NCI-H748 treated with DMSO at 0.1 percent for 48 hours (cell line): ENCODE results near the gene CENPF.
"Not testable (repeated sequence)": the region's sequence is repeated elsewhere in the genome, so short reads cannot be mapped to it uniquely, and the experiment has no call there.

ENCODE experiments used
- DNase-seq: peaks from one replicate; lab custom pipeline; 2025; lab: John Stamatoyannopoulos, UW

Gene CENPF

GRCh38 chr1:214602764-214603657 lies at the start of gene CENPF:
CENPF (plus strand) TSS chr1:214603195; CDS start chr1:214613755, 10,560 bp downstream.
- DNase-seq = peak; percentile 89

- no peak for DNase-seq
Measured at GRCh38 chr1:214557952-214558735, 44.9 kb upstream of the CENPF start.

DNA sequence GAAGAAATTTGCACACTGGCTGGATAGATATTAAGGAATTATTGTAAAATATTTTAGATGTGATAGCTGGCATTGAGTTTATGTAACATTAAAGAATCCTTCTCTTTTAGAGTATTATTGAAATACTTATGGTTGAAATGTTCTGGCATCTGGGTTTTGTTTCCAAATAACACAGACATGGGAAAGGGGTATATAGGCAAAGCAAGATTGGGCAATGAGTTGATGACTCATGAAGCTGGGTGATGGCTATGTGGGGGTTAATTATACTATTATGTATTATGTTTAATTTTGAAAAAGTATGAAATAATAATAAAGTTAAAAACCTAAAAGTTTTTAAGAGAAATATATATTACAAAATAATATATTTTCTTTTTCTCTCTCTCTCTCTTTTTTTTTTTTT lies 39.1 kb upstream of the CENPF start:
- no peak for DNase-seq

GRCh38 chr1:214565310-214565709 lies 37.7 kb upstream of the CENPF start:
- no peak for DNase-seq

GRCh38 chr1:214566158-214567104 lies 36.6 kb upstream of the CENPF start:
- DNase-seq = no peak

DNA sequence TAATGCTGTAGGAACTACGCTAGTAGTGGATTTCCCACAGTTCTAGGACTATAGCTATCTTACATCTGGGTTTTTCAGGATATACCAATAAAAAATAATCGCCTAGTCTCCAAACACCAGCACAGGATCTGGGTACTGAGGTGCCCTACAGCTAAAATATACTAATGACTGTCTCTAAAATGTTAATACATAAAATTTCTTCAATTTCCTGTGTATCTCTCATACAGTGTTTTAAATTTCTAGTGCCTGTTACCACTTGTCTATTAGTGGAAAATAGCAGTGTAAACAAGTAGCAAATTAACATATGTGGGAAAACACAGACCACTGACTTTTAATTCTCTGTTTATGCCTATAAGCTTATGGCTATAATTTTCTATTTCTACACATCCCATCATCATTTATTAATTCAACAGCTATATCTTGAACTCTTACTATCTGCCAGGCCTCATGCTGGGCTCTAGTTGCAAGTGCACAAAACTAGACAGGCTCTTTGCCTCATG lies 35.5 kb upstream of the CENPF start:
- DNase-seq = no peak

- DNase-seq = no peak
Measured at GRCh38 chr1:214568328-214568727, 34.7 kb upstream of the CENPF start.

- no peak for DNase-seq
Measured at GRCh38 chr1:214569357-214570004, 33.5 kb upstream of the CENPF start.

DNA sequence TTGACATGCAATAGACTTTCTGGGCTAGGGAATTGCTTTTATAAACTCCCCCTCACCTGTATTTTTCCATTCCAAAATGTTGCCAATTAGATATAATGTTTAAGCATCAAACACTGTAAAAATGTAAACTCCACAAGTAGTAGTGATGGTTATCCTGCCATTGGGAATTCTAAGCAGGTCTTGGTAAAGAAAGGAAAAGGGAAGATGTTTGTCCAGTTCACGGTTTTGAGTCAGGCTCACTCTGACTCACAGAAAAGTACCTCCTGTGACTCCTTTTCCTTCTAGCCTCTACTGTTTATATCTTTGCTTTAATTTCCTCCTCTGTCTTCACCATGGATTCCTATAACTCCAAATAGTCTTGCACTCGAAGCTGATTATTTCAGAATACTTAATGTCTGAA lies 32.6 kb upstream of the CENPF start:
- DNase-seq = no peak

- no peak for DNase-seq
Measured at GRCh38 chr1:214571281-214571680, 31.7 kb upstream of the CENPF start.

DNA sequence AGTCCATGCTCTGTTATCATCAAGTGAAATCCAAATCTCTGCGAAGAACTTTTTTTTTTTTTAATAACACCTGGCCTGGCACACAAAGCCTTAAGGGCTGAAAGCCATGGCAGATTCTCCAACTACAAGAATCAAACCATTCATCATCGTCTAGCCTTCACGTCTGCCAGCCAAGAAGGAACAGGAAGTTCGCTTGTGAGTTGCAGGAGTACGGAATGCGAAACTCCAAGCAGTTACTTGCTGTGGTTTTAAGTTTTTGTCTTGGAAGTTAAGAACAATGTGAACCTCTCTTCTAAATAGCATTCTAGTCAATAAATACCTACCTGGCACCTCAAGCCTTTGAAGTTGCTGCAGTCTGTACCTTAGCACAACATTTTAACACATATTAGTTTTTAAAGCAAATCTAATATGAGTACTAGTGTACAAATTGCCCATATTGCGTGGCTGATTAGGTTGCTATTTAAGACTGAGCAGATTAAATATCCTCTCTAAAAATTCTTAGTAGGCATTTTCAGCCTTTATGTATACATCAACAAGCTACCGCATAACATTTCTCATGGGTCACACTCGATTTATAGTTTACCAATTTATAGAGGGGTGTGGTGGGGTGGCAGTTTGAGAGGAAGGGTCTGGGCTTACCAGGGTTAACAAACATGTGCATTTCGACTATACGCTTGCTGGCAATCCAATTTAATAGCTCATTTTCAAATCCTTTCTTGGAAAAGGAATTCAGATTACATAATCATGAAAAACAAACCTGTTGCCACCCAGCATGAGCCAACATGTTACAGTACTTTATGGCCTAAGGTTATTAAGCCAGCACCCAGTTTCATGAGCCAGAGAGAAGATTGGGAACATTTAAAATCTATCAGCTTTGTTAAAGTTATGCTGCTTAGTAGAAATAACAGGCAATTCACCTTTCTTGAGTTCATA lies 29.3 kb upstream of the CENPF start:
- DNase-seq = no peak

- DNase-seq = no peak
Measured at GRCh38 chr1:214574598-214575411, 28.2 kb upstream of the CENPF start.

DNA sequence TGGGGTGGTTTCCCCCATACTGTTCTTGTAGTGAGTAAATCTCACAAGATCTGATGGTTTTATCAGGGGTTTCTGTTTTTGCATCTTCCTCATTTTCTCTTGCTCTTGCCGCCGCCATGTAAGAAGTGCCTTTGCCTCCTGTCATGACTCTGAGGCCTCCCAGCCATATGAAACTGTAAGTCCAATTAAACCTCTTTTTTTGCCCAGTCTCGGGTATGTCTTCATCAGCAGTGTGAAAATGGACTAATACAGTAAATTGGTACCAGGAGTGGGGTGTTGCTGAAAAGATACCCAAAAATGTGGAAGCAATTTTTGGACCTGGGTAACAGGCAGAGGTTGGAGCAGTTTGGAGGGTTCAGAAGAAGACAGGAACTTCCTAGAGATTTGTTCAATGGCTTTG lies 26.9 kb upstream of the CENPF start:
- DNase-seq = not testable (repeated sequence)

DNA sequence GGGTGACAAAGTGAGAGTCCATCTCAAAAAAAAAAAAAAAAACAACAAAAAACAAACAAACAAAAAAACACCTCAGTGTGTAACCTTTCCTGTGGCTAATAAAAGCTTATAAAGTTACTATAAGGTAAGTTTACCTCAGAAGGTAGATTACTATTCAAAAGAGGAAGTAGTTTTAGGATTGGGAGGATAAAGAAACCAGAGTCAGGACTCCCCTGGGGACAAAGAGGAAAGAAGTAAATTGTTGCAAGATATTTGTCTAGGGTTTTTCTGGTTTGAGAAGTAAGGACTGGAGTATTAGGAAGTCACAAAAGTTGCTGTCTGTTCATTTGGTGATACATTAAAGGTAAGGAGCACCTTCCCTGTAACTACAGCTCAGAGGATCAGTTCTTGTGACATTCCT lies 23.8 kb upstream of the CENPF start:
- no peak for DNase-seq

GRCh38 chr1:214581785-214582184 lies 21.2 kb upstream of the CENPF start:
- no peak for DNase-seq

DNA sequence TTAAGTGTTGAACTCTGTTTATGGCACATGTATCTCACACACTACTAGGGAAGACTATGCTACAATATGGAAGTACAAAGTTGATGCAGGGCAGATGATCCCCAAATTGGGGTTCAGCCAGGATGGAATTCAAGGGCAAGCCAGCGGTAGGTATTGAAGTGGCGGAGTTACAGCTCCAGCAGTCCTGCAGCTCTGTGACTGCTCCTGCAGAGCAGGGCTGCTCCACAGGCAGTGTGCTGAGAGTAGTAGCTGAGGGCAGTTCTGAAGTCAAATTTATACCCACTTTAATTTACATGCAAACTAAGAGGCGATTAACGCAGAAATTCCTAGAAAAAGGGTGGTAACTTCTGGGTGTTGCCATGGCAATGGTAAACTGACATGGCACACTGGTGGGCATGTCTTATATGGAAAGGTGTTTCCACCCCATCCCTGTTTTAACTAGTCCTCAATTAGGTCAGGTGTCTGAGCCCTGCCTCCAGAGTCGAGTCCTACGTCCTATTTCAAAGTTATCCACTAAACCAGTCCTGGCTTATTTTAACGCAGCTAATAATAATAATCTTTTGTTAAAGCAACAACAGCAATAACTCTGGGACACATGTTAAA lies 20.6 kb upstream of the CENPF start:
- no peak for DNase-seq

DNA sequence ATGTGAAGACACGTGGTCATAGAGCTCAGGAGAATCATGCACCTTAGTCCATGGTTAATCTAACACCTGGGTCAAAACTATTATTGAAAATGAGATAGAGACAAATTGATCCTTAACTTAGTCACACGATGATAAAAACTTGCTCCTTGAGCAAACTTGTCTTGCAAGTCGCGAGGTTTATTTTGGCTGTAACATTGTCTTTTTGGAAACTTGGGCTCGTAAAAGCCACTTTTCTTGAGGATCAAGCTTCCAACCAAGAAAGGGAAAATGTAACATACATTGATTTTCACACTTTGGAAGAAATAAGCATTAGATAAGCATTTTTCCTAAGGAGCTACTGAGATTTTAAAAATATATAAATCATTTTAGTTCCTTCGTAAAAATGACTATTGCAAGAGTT lies 19.9 kb upstream of the CENPF start:
- no peak for DNase-seq

GRCh38 chr1:214583824-214584554 lies 19.0 kb upstream of the CENPF start:
- DNase-seq = no peak
